ENCODE results near the gene RTP5.

The RTP5 gene

DNA sequence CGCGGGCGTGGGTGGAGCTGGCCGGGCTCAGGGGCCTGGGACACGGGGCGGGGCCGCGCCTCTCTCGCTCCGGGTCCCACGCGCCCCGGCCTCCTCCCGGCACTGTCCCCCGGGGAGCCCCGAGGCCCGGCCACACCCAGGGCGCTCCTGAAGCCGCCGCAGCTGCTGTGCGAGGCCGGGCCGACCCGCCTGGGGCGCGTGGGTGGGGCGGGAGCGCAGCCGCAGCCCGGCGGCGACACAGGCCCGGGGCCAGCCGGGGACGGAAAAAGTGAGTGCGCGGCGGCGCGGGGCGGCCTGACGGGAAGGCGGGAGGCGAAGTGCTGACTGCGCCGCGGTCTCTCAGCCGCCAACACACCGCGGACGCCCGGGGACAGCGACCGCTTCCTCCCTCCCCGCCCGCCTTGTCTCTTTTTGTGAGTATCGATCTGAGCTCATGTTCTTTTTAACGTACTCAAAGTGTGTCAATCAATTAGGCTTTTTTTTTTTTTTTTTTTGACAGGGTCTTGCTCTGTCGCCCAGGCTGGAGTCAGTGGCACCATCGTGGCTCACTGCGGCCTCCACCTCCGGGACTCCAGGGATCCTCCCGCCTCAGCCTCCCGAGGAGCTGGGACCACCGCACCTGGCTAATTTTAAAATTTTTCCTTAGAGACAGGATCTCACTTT, 25.3 kb upstream of the RTP5 start:
- FAIRE-seq = no peak

- no peak for FAIRE-seq
Observed at GRCh38 chr2:241844831-241845578, 24.5 kb upstream of the RTP5 start.

DNA sequence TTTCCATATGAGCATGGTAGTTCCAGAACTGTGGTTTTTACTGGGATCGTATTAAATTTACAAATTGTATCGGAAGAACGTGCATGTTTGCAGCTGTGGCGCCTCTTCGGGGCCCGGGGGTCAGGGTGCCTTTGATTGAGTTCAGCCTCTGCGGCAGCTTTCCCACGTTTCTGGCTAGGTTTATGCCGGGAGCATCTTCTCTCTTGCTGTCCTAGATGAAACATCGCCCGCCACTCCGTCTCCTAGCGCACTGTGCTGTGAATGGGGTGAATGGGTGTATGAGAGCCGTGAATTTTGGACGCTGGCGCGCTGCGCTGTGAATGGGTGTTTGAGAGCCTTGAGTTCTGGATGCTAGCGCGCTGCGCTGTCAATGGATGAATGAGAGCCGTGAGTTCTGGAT, 23.1 kb upstream of the RTP5 start:
- FAIRE-seq = no peak

DNA sequence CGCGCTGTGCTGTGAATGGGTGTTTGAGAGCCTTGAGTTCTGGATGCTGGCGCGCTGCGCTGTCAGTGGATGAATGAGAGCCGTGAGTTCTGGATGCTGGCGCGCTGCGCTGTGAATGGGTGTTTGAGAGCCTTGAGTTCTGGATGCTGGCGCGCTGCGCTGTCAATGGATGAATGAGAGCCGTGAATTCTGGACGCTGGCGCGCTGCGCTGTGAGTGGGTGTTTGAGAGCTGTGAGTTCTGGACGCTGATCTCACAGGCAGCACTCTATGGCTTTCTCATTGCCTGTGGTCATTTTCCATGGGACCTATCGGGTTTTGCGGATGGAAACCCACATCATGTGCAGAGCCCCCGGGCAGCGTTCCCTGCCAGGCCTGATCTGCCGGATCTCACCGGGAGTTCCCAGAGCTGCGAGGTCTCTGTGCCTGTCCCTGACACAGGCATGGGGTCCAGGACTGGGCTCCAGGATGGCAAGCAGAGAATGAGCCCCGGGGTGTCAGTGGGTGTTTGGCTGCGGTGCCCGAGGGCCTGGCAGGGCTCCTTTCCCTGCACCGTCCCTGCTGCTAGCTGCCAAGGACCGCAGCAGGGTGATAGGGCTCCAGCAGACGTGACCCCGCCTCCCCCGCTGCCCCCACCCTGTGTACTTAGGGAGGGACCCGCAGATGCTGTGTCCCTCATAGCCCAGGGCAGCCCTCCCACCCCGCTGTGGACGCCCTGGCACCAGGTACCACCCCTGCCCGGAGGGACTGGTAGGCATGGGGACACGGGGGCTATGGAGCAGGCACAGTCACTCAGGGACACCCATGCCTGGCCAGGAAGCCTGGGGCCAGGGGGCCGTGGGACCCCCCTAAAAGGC, 20.5 kb upstream of the RTP5 start:
- FAIRE-seq = no peak

DNA sequence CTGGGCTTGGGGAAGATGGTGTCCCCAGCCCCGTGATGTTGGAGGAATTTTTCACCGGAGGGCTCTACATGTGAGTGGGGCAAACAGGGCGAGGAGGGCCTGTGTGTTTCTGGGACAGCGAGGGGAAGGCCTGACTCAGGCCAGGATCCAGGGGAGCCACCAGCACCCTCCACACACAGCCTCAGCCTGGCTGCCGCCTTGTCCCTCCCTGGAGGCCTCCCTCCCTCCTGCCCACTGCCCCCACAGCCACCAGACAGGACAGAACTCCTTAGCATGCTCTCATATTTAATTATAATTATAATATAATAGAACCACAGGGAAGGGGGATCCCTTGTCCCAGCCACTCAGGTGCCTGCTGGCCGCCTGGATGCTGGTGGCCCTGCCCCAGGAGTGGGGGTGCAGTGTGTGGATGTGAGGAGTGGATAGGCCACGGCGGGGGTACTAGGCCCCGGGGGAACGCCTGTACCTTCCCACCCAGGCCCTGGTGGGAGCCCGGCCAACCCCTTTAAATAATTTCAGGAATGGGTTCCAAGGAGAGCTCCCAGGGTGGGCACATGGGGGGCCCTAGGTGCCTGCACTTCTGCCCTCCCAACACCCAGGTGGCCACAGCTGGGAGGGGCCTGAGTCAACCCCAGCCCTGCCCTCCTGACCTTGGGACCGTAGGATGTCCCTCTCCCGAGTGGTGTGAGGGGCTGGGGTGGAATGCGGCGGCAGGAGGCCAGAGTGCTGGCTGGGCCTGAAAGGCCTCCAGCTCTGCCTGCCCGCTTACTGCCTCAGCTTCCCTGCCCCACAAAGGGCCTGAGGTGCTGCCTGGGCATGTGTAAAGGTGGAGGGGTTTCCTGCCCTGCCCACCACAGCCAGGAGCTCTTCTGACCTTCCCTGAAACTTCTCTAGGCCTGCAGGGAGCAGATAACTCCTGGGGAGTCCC, 19.6 kb upstream of the RTP5 start:
- no peak for FAIRE-seq

GRCh38 chr2:241850544-241851324, 18.8 kb upstream of the RTP5 start:
- no peak for FAIRE-seq

DNA sequence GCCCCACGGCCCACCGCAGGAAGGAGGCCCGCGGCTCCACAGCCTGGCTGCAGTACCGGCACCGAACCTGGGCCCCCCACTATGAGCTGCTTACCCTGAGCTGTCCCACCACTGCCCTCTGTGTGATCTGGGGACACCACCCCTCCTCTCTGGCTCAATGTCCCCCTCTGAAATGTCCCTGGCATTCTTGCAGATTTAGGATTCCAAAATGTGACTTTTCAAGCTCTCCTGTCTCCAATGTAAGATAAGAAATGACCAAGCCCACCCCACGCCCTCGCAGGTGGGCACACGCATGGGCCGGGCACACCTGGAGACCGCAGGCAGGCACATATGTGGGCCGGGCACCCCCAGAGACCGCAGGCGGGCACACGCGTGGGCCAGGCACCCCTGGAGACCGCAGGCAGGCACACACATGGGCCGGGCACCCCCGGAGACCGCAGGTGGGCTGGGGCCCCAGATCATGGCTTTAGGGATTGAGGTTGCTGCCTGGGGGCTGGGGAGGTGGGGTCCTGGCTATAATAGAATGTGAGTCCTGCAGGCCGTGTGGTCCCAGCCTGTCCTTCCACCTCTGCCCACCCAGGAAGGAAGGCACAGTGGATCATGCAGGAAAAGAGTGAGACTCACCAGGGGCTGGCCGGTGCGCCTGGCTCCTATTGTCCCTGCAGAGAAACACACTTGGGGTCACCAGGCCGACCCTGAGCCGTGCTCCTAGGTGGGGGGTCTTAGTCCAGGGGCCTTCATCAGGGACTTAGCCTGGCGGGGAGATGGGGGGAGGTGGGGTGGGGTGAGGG, 18.0 kb upstream of the RTP5 start:
- FAIRE-seq = no peak

- no peak for FAIRE-seq
Observed at GRCh38 chr2:241852116-241852980, 17.2 kb upstream of the RTP5 start.

DNA sequence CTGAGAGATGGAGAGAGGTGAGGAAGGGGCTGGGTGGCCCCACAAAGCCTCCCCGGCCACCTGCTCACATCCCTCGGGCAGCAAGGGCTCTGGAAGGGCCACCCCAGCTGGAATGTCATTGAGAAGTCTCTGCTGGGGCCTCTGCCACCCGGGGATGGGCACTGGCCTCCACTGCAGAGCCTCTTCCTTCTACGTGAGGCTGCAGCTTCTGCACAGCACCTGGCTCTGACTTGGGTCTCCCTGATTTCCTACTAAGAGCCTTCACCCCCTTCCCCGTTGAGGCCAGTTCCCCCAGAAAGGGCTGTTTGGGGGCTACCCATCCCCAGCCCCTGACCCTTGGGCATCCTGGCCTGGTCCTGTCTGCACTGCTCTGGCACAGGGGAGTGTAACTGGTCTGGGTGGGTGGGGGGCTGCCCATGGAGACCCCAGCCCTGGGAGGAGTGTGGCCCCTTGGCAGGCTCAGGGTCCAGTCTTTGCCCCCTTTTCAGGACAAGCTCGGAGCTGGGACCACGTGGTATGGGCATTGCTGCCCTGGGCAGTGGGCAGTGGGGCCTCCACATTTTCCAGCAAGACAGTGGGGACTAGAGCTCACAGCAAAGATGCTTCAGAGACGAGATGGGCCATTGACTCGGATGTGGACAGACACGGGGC, 16.4 kb upstream of the RTP5 start:
- no peak for FAIRE-seq

- FAIRE-seq = no peak
Observed at GRCh38 chr2:241853651-241854341, 15.7 kb upstream of the RTP5 start.

DNA sequence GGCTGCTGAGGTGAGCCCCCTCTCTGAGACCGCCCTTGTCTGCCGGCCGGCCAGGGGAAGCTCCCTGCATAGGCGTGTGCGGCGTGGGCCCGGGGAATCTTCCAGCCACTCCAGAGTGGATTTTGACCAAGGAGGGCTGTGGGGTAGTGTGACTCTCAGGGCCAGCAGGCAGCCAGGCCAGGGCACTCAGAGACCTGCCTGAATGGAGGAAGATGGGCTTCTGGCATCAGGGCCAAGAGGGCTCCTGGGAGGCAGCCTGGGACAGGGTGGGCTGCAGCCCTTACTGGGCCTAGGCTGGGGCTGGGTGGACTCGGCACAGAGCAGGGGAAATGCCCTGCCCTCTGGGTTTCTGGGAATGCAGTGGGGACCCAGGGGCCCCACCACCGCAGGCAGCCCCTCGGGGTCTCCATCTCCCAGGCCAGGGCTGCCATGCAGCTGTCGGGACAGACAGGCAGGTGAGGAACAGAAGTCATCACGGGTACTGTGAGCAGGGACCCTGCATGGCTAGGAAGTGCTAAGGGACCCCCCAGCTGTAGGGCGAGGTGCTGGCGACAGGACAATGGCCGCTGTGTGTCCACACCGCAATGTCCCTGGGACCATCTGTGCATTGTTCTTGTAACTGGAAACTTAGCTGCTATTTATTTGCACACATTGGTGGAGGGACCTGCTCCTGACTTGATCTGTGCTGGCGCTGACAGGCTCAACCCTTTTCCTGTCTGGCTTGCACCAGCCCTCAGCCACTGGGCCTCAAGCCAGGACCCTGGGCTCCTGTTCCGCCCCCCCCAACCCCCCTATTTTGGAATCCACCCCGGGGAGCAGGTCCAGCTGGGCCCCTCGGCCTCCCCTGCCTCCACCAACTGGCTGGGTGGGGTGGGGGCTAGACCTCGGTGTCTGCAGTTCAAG, 14.9 kb upstream of the RTP5 start:
- FAIRE-seq = no peak

- FAIRE-seq = no peak
Observed at GRCh38 chr2:241855245-241855887, 14.2 kb upstream of the RTP5 start.

DNA sequence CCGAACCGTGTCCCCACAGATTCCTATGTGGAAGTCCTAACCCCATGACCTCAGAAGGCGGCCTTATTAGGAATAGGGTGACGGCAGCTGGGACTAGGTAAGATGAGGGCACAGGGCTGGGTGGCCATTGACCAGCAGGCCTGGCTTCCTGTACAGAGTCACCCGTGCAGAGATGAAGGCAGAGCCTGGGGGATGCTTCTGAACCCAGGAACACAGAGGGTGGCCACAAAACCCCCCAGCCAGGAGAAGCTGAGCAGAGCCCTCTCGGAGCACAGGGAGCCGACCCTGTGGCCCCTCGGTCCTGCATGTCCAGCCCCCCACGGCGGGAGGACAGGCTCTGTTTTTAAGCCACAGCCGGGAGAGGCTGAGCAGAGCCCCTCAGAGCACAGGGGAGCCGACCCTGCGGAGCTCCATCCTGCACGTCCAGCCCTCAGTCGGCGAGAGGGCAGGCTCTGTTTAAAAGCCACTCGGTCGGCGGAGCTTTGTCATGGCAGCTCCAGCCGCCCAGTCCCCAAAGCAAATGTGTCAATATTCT, 13.6 kb upstream of the RTP5 start:
- FAIRE-seq = no peak

- no peak for FAIRE-seq
Observed at GRCh38 chr2:241857041-241857541, 12.4 kb upstream of the RTP5 start.

DNA sequence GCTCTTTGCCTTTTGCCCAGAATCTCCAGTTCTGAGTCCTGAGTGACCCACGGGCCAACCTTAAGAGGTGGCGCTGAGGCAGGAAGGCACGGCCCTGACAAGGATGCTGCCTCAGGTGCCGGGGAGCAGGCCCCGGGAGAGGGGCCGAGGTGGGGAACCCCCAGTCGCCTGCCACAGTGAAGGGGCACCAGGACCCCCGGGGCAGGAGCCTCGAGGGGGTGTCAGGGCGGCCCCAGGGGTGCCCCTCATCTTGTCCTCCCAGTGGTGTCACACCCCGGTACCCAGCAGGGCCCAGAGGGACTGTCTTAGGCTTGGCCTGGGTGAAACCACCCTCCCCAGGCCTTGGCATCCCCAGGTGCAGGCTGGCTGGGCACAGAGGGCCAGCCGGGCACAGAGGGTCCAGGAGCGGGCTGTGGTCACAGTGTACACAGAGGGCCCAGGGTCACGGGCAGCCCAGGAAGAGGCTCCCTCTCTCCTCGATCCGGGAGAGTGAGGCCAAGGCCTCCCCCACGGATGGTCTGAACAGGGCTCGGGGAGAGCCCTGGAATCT, 11.9 kb upstream of the RTP5 start:
- no peak for FAIRE-seq
